ENCODE measurements around the gene ALG9. TPM values are rescaled to one million over a fixed set of nuclear protein-coding genes. Genes with fewer than 3 reads are reported as not detected.

Gene ALG9
- polyA plus RNA-seq, 3 donors = 7.4 to 7.9 (median 7.8) TPM

- intact Hi-C loops (cut with micrococcal nuclease) = loop anchor here in 1 of 2 donors (10.0 kb wide), 1 partner anchor 1555 kb away; the partner anchor contains the start of gene TTC12
- Histone ChIP-seq H3K4me3 (replicated peaks in 1 of 3; ENCODE audit: low read depth in 2 of 3, low read length in 3 of 3) (no peak overlapping the region), H3K9me3 (replicated peaks in 1 of 2; ENCODE audit: control insufficient read depth in 1 of 2, insufficient read depth in 1 of 2, low read length in 2 of 2) (no peaks in the 10 kb centered on the region), H3K4me2 (replicated peaks; ENCODE audit: extremely low read depth, low read length, poor library complexity, severe bottlenecking) (no peak overlapping the region), H3K36me3 (replicated peaks in 1 of 2; ENCODE audit: control insufficient read depth in 1 of 2, insufficient read depth in 2 of 2, low read length in 2 of 2) (peaks cover 67 to 92% of the 10 kb centered on the region in 2 donors), H3K9ac (ENCODE audit: insufficient read depth, low read length, poor library complexity, severe bottlenecking) (no peak overlapping the region), H3K27ac (ENCODE audit: low read depth in 1 of 2, low read length in 2 of 2) (no peak overlapping the region), H2AFZ (ENCODE audit: insufficient read depth, low read depth, low read length, poor library complexity, severe bottlenecking) (no peak overlapping the region), H3K79me2 (ENCODE audit: insufficient read depth, low read length) (peaks cover 5% of the 10 kb centered on the region), H4K20me1 (ENCODE audit: insufficient read depth, low read length) (no peaks in the 10 kb centered on the region), H3K4me1 (ENCODE audit: control insufficient read depth in 1 of 2, insufficient read depth in 2 of 2, low read length in 2 of 2) (peaks cover 0 to 4% of the 10 kb centered on the region in 2 donors), H3K27me3 (ENCODE audit: control insufficient read depth in 2 of 2, insufficient read depth in 2 of 2, low read length in 2 of 2) (no peaks in the 10 kb centered on the region)
- no peak for DNase-seq
- Mint-ChIP-seq H3K4me1 (peaks cover 4% of the 10 kb centered on the region), H3K27me3 (ENCODE audit: low read depth in 3 of 3) (peaks cover 0 to 1% (median 0%) of the 10 kb centered on the region in 3 donors), H3K9me3 (no peaks in the 10 kb centered on the region), H3K4me3 (no peak overlapping the region), H3K36me3 (peaks cover 72 to 91% of the 10 kb centered on the region in 2 donors), H3K27ac (no peak overlapping the region)
- no peak for TF ChIP-seq CTCF (IDR thresholded peaks at IDR 0.05)
- 94% methylated on average over 3 of the region's 5 CpGs for WGBS (ENCODE audit: insufficient coverage)
These were observed 111.5 kb downstream of the ALG9 start for GRCh38 chr11:111759778-111760407.

GRCh38 chr11:111759376-111759775, 112.0 kb downstream of the ALG9 start:
- Histone ChIP-seq H2AFZ (ENCODE audit: insufficient read depth, low read depth, low read length, poor library complexity, severe bottlenecking) (no peak overlapping the region), H3K4me1 (ENCODE audit: control insufficient read depth in 1 of 2, insufficient read depth in 2 of 2, low read length in 2 of 2) (no peaks in the 10 kb centered on the region), H4K20me1 (ENCODE audit: insufficient read depth, low read length) (no peaks in the 10 kb centered on the region), H3K4me3 (replicated peaks in 1 of 3; ENCODE audit: low read depth in 2 of 3, low read length in 3 of 3) (no peak overlapping the region), H3K9ac (ENCODE audit: insufficient read depth, low read length, poor library complexity, severe bottlenecking) (no peak overlapping the region), H3K36me3 (replicated peaks in 1 of 2; ENCODE audit: control insufficient read depth in 1 of 2, insufficient read depth in 2 of 2, low read length in 2 of 2) (peaks cover 72 to 96% of the 10 kb centered on the region in 2 donors), H3K79me2 (ENCODE audit: insufficient read depth, low read length) (peaks cover under 1% of the 10 kb centered on the region), H3K27ac (ENCODE audit: low read depth in 1 of 2, low read length in 2 of 2) (no peak overlapping the region), H3K9me3 (replicated peaks in 1 of 2; ENCODE audit: control insufficient read depth in 1 of 2, insufficient read depth in 1 of 2, low read length in 2 of 2) (no peaks in the 10 kb centered on the region), H3K4me2 (replicated peaks; ENCODE audit: extremely low read depth, low read length, poor library complexity, severe bottlenecking) (no peak overlapping the region), H3K27me3 (ENCODE audit: control insufficient read depth in 2 of 2, insufficient read depth in 2 of 2, low read length in 2 of 2) (no peaks in the 10 kb centered on the region)
- intact Hi-C loops (cut with micrococcal nuclease) = no loop called here
- no peak overlapping the region for H3K4me3 Mint-ChIP-seq
- H3K9me3 Mint-ChIP-seq = no peaks in the 10 kb centered on the region
- DNase-seq = no peak
- H3K27ac Mint-ChIP-seq = no peak overlapping the region
- H3K27me3 Mint-ChIP-seq (ENCODE audit: low read depth in 3 of 3) = peaks cover 0 to 1% (median 0%) of the 10 kb centered on the region in 3 donors
- peaks cover 76 to 92% of the 10 kb centered on the region in 2 donors for H3K36me3 Mint-ChIP-seq
- H3K4me1 Mint-ChIP-seq = no peaks in the 10 kb centered on the region
- no peak for TF ChIP-seq CTCF (IDR thresholded peaks at IDR 0.05)
